CD14-positive monocyte (primary cell): Measurements from ENCODE around the gene STK32B. TPM values are rescaled to one million over a fixed set of nuclear protein-coding genes. Genes with fewer than 3 reads are reported as not detected.

Experiments used
- DNase-seq, 3 donors: peaks; one replicate each; pipeline ENCODE4 v3.0.0-alpha.2; 2011 to 2022
- H2AFZ ChIP-seq: 2 replicates; pipeline ENCODE4 v1.6.0; 2012; ENCODE audit warnings: mild to moderate bottlenecking, low read depth, low read length, inconsistent platforms; ENCODE audit not compliant: insufficient read depth, poor library complexity, severe bottlenecking
- H3K27ac ChIP-seq, 2 donors: 1 replicate in 1 of 2; 2 replicates in 1 of 2; pipeline ENCODE4 v1.5.1; 2012 to 2013; ENCODE audit warnings: low read length in 2 of 2, control low read depth in 1 of 2, inconsistent platforms in 1 of 2, low read depth in 1 of 2, mild to moderate bottlenecking in 1 of 2
- H3K27me3 ChIP-seq, 2 donors: one replicate each; pipeline versions ENCODE4 v1.6.0 to v1.6.1; 2011 to 2013; ENCODE audit warnings: low read length in 2 of 2; ENCODE audit not compliant: control insufficient read depth in 2 of 2, insufficient read depth in 2 of 2
- H3K36me3 ChIP-seq, 2 donors: replicated peaks in 1 of 2; 1 replicate in 1 of 2; 2 replicates in 1 of 2; pipeline versions ENCODE4 v1.5.1 to v1.6.1; 2012 to 2013; ENCODE audit warnings: low read length in 2 of 2, control low read depth in 1 of 2, inconsistent platforms in 1 of 2, mild to moderate bottlenecking in 1 of 2; ENCODE audit not compliant: insufficient read depth in 2 of 2, control insufficient read depth in 1 of 2
- H3K4me1 ChIP-seq, 2 donors: 1 replicate in 1 of 2; 2 replicates in 1 of 2; pipeline versions ENCODE4 v1.5.1 to v1.6.1; 2012 to 2013; ENCODE audit warnings: low read length in 2 of 2, control low read depth in 1 of 2, inconsistent platforms in 1 of 2, mild to moderate bottlenecking in 1 of 2, moderate library complexity in 1 of 2; ENCODE audit not compliant: insufficient read depth in 2 of 2, control insufficient read depth in 1 of 2
- H3K4me2 ChIP-seq: replicated peaks from 2 replicates; pipeline ENCODE3; 2012; ENCODE audit warnings: low read length, moderate library complexity, mild to moderate bottlenecking; ENCODE audit not compliant: poor library complexity, severe bottlenecking; ENCODE audit errors: extremely low read depth
- H3K4me3 ChIP-seq, 3 experiments: fragments of 200-600 bp in 1 of 3; sonication (generic) in 1 of 3; replicated peaks in 1 of 3; 1 replicate in 2 of 3; 2 replicates in 1 of 3; pipeline ENCODE4 v1.5.1; 2011 to 2013; ENCODE audit warnings: low read length in 3 of 3, mild to moderate bottlenecking in 3 of 3, control low read depth in 2 of 3, low read depth in 2 of 3, inconsistent platforms in 1 of 3, moderate library complexity in 1 of 3
- H3K79me2 ChIP-seq: 2 replicates; pipeline ENCODE4 v1.6.0; 2012; ENCODE audit warnings: mild to moderate bottlenecking, control low read depth, inconsistent platforms, low read length, moderate library complexity; ENCODE audit not compliant: insufficient read depth
- H3K9ac ChIP-seq: 2 replicates; pipeline ENCODE4 v1.6.0; 2017; ENCODE audit warnings: low read length, mild to moderate bottlenecking; ENCODE audit not compliant: insufficient read depth, poor library complexity, severe bottlenecking
- H3K9me3 ChIP-seq, 2 donors: replicated peaks in 1 of 2; 1 replicate in 1 of 2; 2 replicates in 1 of 2; pipeline versions ENCODE4 v1.5.1 to v1.6.1; 2012 to 2013; ENCODE audit warnings: low read length in 2 of 2, control low read depth in 1 of 2; ENCODE audit not compliant: control insufficient read depth in 1 of 2, insufficient read depth in 1 of 2
- H4K20me1 ChIP-seq: 2 replicates; pipeline ENCODE4 v1.6.0; 2012; ENCODE audit warnings: mild to moderate bottlenecking, low read length, control low read depth, moderate library complexity; ENCODE audit not compliant: insufficient read depth
- H3K27ac Mint-ChIP-seq, 7 donors: one replicate each; pipeline ENCODE4 v1.8.0; 2020; ENCODE audit warnings: mild to moderate bottlenecking in 7 of 7, mixed read lengths in 7 of 7, moderate library complexity in 6 of 7, inconsistent platforms in 2 of 7
- H3K27me3 Mint-ChIP-seq, 3 donors: one replicate each; pipeline ENCODE4 v1.8.0; 2021 to 2022; ENCODE audit warnings: low read depth in 3 of 3, mild to moderate bottlenecking in 3 of 3, mixed read lengths in 3 of 3, moderate library complexity in 3 of 3, inconsistent platforms in 1 of 3
- H3K36me3 Mint-ChIP-seq, 2 donors: one replicate each; pipeline ENCODE4 v1.8.0; 2020; ENCODE audit warnings: mixed read lengths in 2 of 2, inconsistent platforms in 1 of 2, mild to moderate bottlenecking in 1 of 2
- H3K4me1 Mint-ChIP-seq: one replicate; pipeline ENCODE4 v1.8.0; 2020; ENCODE audit warnings: mild to moderate bottlenecking, mixed read lengths
- H3K4me3 Mint-ChIP-seq, 2 donors: one replicate each; pipeline ENCODE4 v1.8.0; 2020; ENCODE audit warnings: mild to moderate bottlenecking in 2 of 2, mixed read lengths in 2 of 2, moderate library complexity in 1 of 2
- H3K9me3 Mint-ChIP-seq, 7 donors: one replicate each; pipeline ENCODE4 v1.8.0; 2020 to 2022; ENCODE audit warnings: mixed read lengths in 7 of 7, mild to moderate bottlenecking in 6 of 7, moderate library complexity in 6 of 7, inconsistent platforms in 2 of 7
- WGBS: methylation state at CpG from one replicate; pipeline ENCODE4 v1.1.5; 2013; ENCODE audit warnings: missing lambda C conversion rate; ENCODE audit not compliant: insufficient coverage; 5-methylcytosine and 5-hydroxymethylcytosine counted together
- intact Hi-C, 2 donors: fragments of 100-400 bp; cut with micrococcal nuclease; formaldehyde crosslinking; loops; one replicate each; pipeline versions ENCODE4 v1.15.0 to v1.15.1; 2023
- polyA plus RNA-seq, 3 donors: library from polyadenylated mRNA; depleted of rRNA in 1 of 3; unstranded in 2 of 3; stranded (reverse) in 1 of 3; fragments of 300-500 nt in 2 of 3; fragments of >200 nt in 1 of 3; fragmentation: Illumina TruSeq in 2 of 3; gene quantifications; 1 replicate in 2 of 3; 2 replicates in 1 of 3; pipeline ENCODE4 v1.2.3, GENCODE V29; 2012 to 2021
- TF ChIP-seq, protein P1 (sequence below): fragments of 200-600 bp; IDR thresholded peaks from one replicate; pipeline ENCODE4 v1.8.0; 2022; ENCODE audit warnings: antibody characterized with exemption, mild to moderate bottlenecking

Gene STK32B
- polyA plus RNA-seq, 3 donors = 0.61 to 1.7 (median 0.75) TPM

DNA sequence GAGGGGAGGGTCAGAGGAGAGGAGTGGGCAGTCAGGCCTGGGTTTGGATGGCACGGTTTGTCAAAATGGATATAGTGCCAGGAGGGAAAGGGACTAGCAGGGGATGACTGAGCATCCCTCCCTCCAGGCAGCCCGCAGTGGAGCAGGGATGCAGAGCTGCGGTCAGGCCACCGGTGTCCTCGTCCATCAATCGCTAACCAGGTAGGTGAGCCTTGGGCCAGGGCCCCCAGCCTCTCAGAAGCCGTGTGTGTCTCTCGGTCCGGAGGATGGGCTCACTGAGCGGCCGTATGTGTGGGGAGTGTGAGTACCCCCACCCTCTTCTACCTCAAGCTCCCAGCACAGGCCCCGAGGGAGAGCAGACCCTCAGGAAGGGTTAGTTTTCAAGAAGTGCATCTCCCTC is 31.5 kb upstream of the STK32B start:
- peak overlapping the region; percentile 59 for H3K9ac ChIP-seq
- intact Hi-C loops = no loop called here
- no peaks in the 10 kb centered on the region for H3K79me2 ChIP-seq
- peaks cover 0 to 3% (median 0%) of the 10 kb centered on the region in 7 donors for H3K9me3 Mint-ChIP-seq
- no peak for DNase-seq
- peak overlapping the region; percentile 76 for H3K4me2 ChIP-seq
- peaks cover 0 to 8% (median 7%) of the 10 kb centered on the region in 3 donors for H3K27me3 Mint-ChIP-seq
- H3K9me3 ChIP-seq = no peaks in the 10 kb centered on the region
- no peaks in the 10 kb centered on the region for H4K20me1 ChIP-seq
- no peak overlapping the region for H3K27ac ChIP-seq
- no peaks in the 10 kb centered on the region for H3K36me3 ChIP-seq
- 83% methylated on average over 1 of the region's 12 CpGs for WGBS
- H3K4me3 ChIP-seq = peak overlapping the region in 1 of 3 experiments; percentile 67
- no peaks in the 10 kb centered on the region for H3K36me3 Mint-ChIP-seq
- no peaks in the 10 kb centered on the region for H3K27me3 ChIP-seq
- TF ChIP-seq, protein P1, sequence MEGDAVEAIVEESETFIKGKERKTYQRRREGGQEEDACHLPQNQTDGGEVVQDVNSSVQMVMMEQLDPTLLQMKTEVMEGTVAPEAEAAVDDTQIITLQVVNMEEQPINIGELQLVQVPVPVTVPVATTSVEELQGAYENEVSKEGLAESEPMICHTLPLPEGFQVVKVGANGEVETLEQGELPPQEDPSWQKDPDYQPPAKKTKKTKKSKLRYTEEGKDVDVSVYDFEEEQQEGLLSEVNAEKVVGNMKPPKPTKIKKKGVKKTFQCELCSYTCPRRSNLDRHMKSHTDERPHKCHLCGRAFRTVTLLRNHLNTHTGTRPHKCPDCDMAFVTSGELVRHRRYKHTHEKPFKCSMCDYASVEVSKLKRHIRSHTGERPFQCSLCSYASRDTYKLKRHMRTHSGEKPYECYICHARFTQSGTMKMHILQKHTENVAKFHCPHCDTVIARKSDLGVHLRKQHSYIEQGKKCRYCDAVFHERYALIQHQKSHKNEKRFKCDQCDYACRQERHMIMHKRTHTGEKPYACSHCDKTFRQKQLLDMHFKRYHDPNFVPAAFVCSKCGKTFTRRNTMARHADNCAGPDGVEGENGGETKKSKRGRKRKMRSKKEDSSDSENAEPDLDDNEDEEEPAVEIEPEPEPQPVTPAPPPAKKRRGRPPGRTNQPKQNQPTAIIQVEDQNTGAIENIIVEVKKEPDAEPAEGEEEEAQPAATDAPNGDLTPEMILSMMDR = no peak
- H3K27ac Mint-ChIP-seq = no peak overlapping the region
- peaks cover 8 to 13% of the 10 kb centered on the region in 2 donors for H3K4me1 ChIP-seq
- peak overlapping the region; percentile 77 for H2AFZ ChIP-seq
- peak overlapping the region; percentile 68 to 90 for H3K4me3 Mint-ChIP-seq
- peaks cover 20% of the 10 kb centered on the region for H3K4me1 Mint-ChIP-seq

DNA sequence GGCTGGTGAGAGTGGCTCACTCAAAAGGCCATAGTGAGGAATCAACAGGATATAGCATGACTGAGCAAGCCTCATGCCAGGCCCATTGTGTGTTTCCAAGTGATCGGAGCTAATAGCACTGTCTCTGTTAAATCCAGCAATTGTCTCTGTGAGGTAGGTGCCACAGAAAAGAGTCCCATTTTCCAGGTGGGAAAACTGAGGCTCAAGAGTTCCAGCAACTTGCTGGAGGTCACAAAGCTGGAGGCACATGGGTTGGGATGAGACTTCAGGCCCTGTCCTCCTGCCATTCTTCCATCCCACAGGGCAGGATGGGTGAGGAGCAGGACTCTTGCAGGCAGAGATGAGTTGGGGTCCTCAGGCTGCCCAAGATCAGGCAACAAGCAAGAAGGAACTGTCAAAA is 30.9 kb upstream of the STK32B start:
- Mint-ChIP-seq H3K27me3 (peaks cover 0 to 8% (median 7%) of the 10 kb centered on the region in 3 donors), H3K36me3 (no peaks in the 10 kb centered on the region), H3K27ac (peak overlapping the region in 2 of 7 donors; percentile 19 to 54), H3K4me3 (no peak overlapping the region), H3K4me1 (peaks cover 19% of the 10 kb centered on the region), H3K9me3 (peaks cover 0 to 3% (median 0%) of the 10 kb centered on the region in 7 donors)
- no peak for DNase-seq
- WGBS = 100% methylated on average over 1 of the region's 1 CpG
- H3K36me3 ChIP-seq = no peaks in the 10 kb centered on the region
- H3K4me2 ChIP-seq = no peak overlapping the region
- no peak overlapping the region for H3K27ac ChIP-seq
- TF ChIP-seq, protein P1 = no peak
- no peaks in the 10 kb centered on the region for H3K27me3 ChIP-seq
- peaks cover 8 to 13% of the 10 kb centered on the region in 2 donors for H3K4me1 ChIP-seq
- no peak overlapping the region for H3K9ac ChIP-seq
- H2AFZ ChIP-seq = no peak overlapping the region
- H3K4me3 ChIP-seq = no peak overlapping the region
- no peaks in the 10 kb centered on the region for H4K20me1 ChIP-seq
- H3K9me3 ChIP-seq = no peaks in the 10 kb centered on the region
- H3K79me2 ChIP-seq = no peaks in the 10 kb centered on the region
- intact Hi-C loops = no loop called here
